Measurements from ENCODE around the gene SEH1L. TPM values are rescaled to one million over a fixed set of nuclear protein-coding genes. Genes with fewer than 3 reads are reported as not detected.
"Not testable (repeated sequence)": the region's sequence is repeated elsewhere in the genome, so short reads cannot be mapped to it uniquely, and the experiment has no call there.

The SEH1L gene
- polyA plus RNA-seq, result 10 to 100 TPM; 10.5 to 25.8 (median 18.7) TPM

- H3K27ac ChIP-seq (ENCODE audit: low read depth, low read length), result peak within 1 kb of the TSS; percentile 81
- whole genome bisulfite sequencing, 3 donors, result 0 to 1% (median 1%) methylated on average over 45 to 57 of the region's 58 CpGs
Observed at GRCh38 chr18:12947285-12948049, at the start of gene SEH1L. Gene SEH1L, plus strand, starts transcription at chr18:12948011. Its CDS starts 111 bp downstream, at chr18:12948122.

- 93 to 94% (median 93%) methylated on average over 12 of the region's 12 CpGs for WGBS, 3 donors
- not testable (repeated sequence) for H3K27ac ChIP-seq (ENCODE audit: low read depth, low read length)
Observed at GRCh38 chr18:12901208-12901607, 46.6 kb upstream of the SEH1L start.

- H3K27ac ChIP-seq (ENCODE audit: low read depth, low read length), result no peak overlapping the region
- WGBS, 3 donors, result 59 to 66% (median 60%) methylated on average over 8 of the region's 8 CpGs
Observed at GRCh38 chr18:12904012-12904516, 43.7 kb upstream of the SEH1L start.

- 89 to 96% (median 93%) methylated on average over 4 of the region's 4 CpGs for WGBS, 3 donors
- no peak overlapping the region for H3K27ac ChIP-seq (ENCODE audit: low read depth, low read length)
Observed at GRCh38 chr18:12906119-12906518, 41.7 kb upstream of the SEH1L start.

GRCh38 chr18:12906773-12907172 lies 41.0 kb upstream of the SEH1L start:
- H3K27ac ChIP-seq (ENCODE audit: low read depth, low read length), result no peak overlapping the region

GRCh38 chr18:12907258-12907925 lies 40.4 kb upstream of the SEH1L start:
- H3K27ac ChIP-seq (ENCODE audit: low read depth, low read length), result no peak overlapping the region
- 38 to 61% (median 53%) methylated on average over 8 of the region's 8 CpGs for WGBS, 3 donors

More at GRCh38 chr18:12906773-12907172, 41.0 kb upstream of the SEH1L start:
- WGBS, 3 donors, result 71 to 90% (median 90%) methylated on average over 10 of the region's 10 CpGs

GRCh38 chr18:12908706-12909105 lies 39.1 kb upstream of the SEH1L start:
- WGBS, 3 donors, result 77 to 81% (median 79%) methylated on average over 4 of the region's 4 CpGs
- no peak overlapping the region for H3K27ac ChIP-seq (ENCODE audit: low read depth, low read length)

GRCh38 chr18:12911025-12911928 lies 36.5 kb upstream of the SEH1L start:
- H3K27ac ChIP-seq (ENCODE audit: low read depth, low read length), result no peak overlapping the region
- WGBS, 3 donors, result 15 to 17% (median 15%) methylated on average over 65 to 75 of the region's 75 CpGs

GRCh38 chr18:12911929-12912703 lies 35.7 kb upstream of the SEH1L start:
- 41 to 56% (median 47%) methylated on average over 73 to 75 of the region's 75 CpGs for WGBS, 3 donors
- no peak overlapping the region for H3K27ac ChIP-seq (ENCODE audit: low read depth, low read length)

GRCh38 chr18:12921178-12921577 lies 26.6 kb upstream of the SEH1L start:
- H3K27ac ChIP-seq (ENCODE audit: low read depth, low read length), result no peak overlapping the region
- 57 to 70% (median 61%) methylated on average over 7 of the region's 7 CpGs for WGBS, 3 donors

GRCh38 chr18:12922266-12922665 lies 25.5 kb upstream of the SEH1L start:
- 86 to 93% (median 89%) methylated on average over 1 of the region's 1 CpG for WGBS, 3 donors
- H3K27ac ChIP-seq (ENCODE audit: low read depth, low read length), result no peak overlapping the region

GRCh38 chr18:12924616-12925015 lies 23.2 kb upstream of the SEH1L start:
- H3K27ac ChIP-seq (ENCODE audit: low read depth, low read length), result no peak overlapping the region
- 56 to 78% (median 56%) methylated on average over 6 of the region's 6 CpGs for WGBS, 3 donors

GRCh38 chr18:12928206-12928605 lies 19.6 kb upstream of the SEH1L start:
- 68 to 80% (median 77%) methylated on average over 4 of the region's 4 CpGs for WGBS, 3 donors
- no peak overlapping the region for H3K27ac ChIP-seq (ENCODE audit: low read depth, low read length)

- WGBS, 3 donors, result 76 to 85% (median 84%) methylated on average over 5 of the region's 5 CpGs
- no peak overlapping the region for H3K27ac ChIP-seq (ENCODE audit: low read depth, low read length)
Observed at GRCh38 chr18:12928641-12929040, 19.2 kb upstream of the SEH1L start.

GRCh38 chr18:12929477-12930083 lies 18.2 kb upstream of the SEH1L start:
- H3K27ac ChIP-seq (ENCODE audit: low read depth, low read length), result no peak overlapping the region
- 78 to 84% (median 82%) methylated on average over 5 of the region's 5 CpGs for WGBS, 3 donors

GRCh38 chr18:12930376-12930775 lies 17.4 kb upstream of the SEH1L start:
- no peak overlapping the region for H3K27ac ChIP-seq (ENCODE audit: low read depth, low read length)
- 81 to 94% (median 88%) methylated on average over 3 of the region's 3 CpGs for WGBS, 3 donors

GRCh38 chr18:12930908-12931307 lies 16.9 kb upstream of the SEH1L start:
- no peak overlapping the region for H3K27ac ChIP-seq (ENCODE audit: low read depth, low read length)
- 78 to 94% (median 94%) methylated on average over 3 of the region's 3 CpGs for WGBS, 3 donors

GRCh38 chr18:12933327-12933726 lies 14.5 kb upstream of the SEH1L start:
- no peak overlapping the region for H3K27ac ChIP-seq (ENCODE audit: low read depth, low read length)

All from adipose tissue (tissue), 3 donors.